ENCODE results near the gene MINDY3.

The MINDY3 gene

GRCh38 chr10:15843695-15844094 is 16.6 kb downstream of the MINDY3 start:
- TF ChIP-seq REST (IDR thresholded peaks at IDR 0.05; ENCODE audit: insufficient read depth in 1 of 2, low read depth in 2 of 2, low read length in 2 of 2) = no peak
- no peak for TF ChIP-seq POLR2AphosphoS5 (IDR thresholded peaks at IDR 0.05; ENCODE audit: low read depth, low read length)
- no peak for TF ChIP-seq FOXP2 (optimal IDR thresholded peaks at IDR 0.05; ENCODE audit: borderline replicate concordance, extremely low read depth, extremely low read length, insufficient read depth)
- no peak for TF ChIP-seq TAF1 (IDR thresholded peaks at IDR 0.05; ENCODE audit: borderline replicate concordance, insufficient read depth, low read length)
- TF ChIP-seq SIN3A (IDR thresholded peaks at IDR 0.05; ENCODE audit: borderline replicate concordance, insufficient read depth, low read length) = no peak

DNA sequence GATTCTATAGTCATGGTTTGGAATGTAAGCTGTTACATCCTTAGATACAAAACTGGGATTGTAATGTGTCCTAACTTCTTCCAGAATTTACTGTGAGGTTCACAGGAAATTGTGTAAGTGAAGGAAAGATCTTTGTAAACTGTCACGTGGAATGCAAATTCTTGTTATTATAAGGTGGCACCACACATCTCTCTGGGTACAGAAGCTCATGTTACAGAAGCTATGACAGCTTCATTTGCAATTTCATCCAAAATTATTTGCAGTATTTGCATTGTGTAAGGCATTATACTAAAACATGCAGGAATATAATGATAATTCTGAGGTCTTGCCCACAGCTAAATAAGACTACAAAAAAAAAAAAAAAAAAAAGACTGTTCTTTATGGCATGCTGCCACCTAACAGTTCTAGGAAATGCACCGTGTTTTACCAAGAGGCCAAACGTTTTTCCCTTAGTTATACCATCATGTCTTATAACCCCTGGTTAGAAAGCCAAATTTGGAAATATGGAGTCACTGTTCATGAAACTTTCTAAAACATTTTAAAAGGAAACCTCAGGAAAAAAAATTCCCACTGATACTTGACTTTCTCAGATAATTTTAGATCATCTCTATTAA is 17.6 kb downstream of the MINDY3 start:
- TF ChIP-seq TAF1 (IDR thresholded peaks at IDR 0.05; ENCODE audit: borderline replicate concordance, insufficient read depth, low read length) (no peak), REST (IDR thresholded peaks at IDR 0.05; ENCODE audit: insufficient read depth in 1 of 2, low read depth in 2 of 2, low read length in 2 of 2) (no peak), FOXP2 (optimal IDR thresholded peaks at IDR 0.05; ENCODE audit: borderline replicate concordance, extremely low read depth, extremely low read length, insufficient read depth) (no peak), SIN3A (IDR thresholded peaks at IDR 0.05; ENCODE audit: borderline replicate concordance, insufficient read depth, low read length) (no peak), POLR2AphosphoS5 (IDR thresholded peaks at IDR 0.05; ENCODE audit: low read depth, low read length) (no peak)

GRCh38 chr10:15841696-15842095 is 18.6 kb downstream of the MINDY3 start:
- TF ChIP-seq REST (IDR thresholded peaks at IDR 0.05; ENCODE audit: insufficient read depth in 1 of 2, low read depth in 2 of 2, low read length in 2 of 2) = no peak

- TF ChIP-seq TAF1 (IDR thresholded peaks at IDR 0.05; ENCODE audit: borderline replicate concordance, insufficient read depth, low read length) (no peak), POLR2AphosphoS5 (IDR thresholded peaks at IDR 0.05; ENCODE audit: low read depth, low read length) (no peak), FOXP2 (optimal IDR thresholded peaks at IDR 0.05; ENCODE audit: borderline replicate concordance, extremely low read depth, extremely low read length, insufficient read depth) (no peak), SIN3A (IDR thresholded peaks at IDR 0.05; ENCODE audit: borderline replicate concordance, insufficient read depth, low read length) (no peak), REST (IDR thresholded peaks at IDR 0.05; ENCODE audit: insufficient read depth in 1 of 2, low read depth in 2 of 2, low read length in 2 of 2) (no peak)
These were observed 23.5 kb downstream of the MINDY3 start for GRCh38 chr10:15836807-15837206.

- TF ChIP-seq SIN3A (IDR thresholded peaks at IDR 0.05; ENCODE audit: borderline replicate concordance, insufficient read depth, low read length) (no peak), FOXP2 (optimal IDR thresholded peaks at IDR 0.05; ENCODE audit: borderline replicate concordance, extremely low read depth, extremely low read length, insufficient read depth) (no peak), POLR2AphosphoS5 (IDR thresholded peaks at IDR 0.05; ENCODE audit: low read depth, low read length) (no peak), TAF1 (IDR thresholded peaks at IDR 0.05; ENCODE audit: borderline replicate concordance, insufficient read depth, low read length) (no peak), REST (IDR thresholded peaks at IDR 0.05; ENCODE audit: insufficient read depth in 1 of 2, low read depth in 2 of 2, low read length in 2 of 2) (no peak)
These were observed 30.8 kb downstream of the MINDY3 start for GRCh38 chr10:15829495-15829894.

Data from PFSK-1 (cell line).